HG03571 (cell line): ENCODE data around the gene S100A4.
"Not testable (repeated sequence)": the region's sequence is repeated elsewhere in the genome, so short reads cannot be mapped to it uniquely, and the experiment has no call there.

ENCODE experiments used
- ATAC-seq: cut with Tn5 transposase; IDR thresholded peaks from one replicate; pipeline ENCODE4 v1.9.1; 2021; ENCODE audit not compliant: unreplicated experiment

The S100A4 gene

DNA sequence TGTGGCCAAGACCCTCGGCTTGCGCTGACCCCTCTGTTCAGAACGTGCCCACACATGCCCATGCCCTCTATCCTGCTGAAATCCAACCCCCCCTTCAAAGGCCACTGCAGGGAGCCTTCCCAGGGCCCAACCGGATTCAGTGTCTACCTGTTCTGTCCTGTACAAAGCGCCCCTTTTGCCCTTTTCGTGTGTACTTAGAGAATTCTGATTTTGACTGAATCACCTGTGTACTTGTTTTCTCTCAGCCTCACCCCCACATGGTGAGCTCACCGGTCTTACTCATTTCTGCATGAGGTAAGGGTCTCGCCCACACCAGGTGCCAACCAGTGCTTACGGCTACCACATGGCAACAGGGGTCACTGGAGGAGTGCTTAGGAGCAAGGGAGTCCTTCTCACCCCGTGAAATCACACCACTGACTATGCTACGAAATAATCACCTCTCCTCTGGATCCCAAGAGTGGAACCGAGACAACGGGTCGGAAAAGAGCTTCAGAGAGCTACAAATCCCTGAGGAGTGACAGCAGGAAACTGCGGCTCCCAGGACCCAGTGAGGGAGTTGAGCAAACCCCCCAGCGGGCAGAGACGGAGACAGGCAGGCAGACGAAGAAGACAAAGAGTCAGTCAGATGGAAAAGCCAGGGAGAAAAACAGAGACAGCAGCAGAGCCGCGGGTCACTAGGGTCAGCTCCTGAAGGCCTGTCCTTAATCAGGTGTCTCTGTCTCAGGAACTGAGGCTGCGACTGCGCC is 22.2 kb upstream of the S100A4 start:
- no peak for ATAC-seq

DNA sequence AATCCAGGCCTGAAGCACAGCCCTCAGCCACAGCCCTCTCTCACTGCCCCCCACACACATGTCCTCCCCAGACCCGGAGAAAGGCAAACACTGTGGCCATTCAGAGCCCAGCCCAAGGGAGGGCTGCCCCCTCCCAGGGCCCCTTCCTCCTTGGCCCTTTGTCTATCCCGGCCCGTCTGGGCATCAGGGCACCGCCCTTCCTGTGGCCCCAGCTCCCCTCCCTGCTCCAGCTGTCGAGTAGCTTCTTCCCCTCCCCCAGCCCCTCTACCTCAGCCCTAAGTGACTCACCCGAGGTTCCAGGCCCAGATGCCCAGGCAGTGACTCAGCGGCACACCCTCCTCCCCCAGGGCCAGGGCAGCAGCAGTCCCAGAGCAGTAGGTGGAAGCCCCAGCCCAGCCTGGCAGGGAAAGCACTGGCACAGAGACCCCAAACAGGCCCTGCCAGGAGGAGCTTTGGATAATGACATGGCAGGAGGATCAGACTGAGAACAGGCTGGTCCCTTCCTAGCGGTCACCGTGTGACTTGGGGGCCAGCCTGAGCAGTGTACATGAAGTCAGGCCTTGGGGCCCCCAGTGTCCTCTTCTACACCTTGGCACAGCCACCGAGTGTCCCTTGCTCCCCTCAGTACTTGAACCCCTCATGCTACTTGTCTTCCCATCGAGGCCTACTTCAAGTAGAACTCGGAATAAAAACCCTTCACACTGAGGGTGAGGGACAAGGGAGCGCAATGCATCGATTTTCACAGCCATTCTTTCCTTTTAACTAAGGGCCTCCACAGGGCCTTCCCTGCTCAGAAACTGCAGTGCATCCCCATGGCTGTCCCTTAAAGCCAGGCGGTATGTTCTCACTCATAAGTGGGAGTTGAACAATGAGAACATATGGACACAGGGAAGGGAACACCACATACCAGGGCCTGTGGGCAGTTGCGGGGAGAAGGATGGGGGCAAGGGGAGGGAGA is 21.1 kb upstream of the S100A4 start:
- ATAC-seq, result no peak

DNA sequence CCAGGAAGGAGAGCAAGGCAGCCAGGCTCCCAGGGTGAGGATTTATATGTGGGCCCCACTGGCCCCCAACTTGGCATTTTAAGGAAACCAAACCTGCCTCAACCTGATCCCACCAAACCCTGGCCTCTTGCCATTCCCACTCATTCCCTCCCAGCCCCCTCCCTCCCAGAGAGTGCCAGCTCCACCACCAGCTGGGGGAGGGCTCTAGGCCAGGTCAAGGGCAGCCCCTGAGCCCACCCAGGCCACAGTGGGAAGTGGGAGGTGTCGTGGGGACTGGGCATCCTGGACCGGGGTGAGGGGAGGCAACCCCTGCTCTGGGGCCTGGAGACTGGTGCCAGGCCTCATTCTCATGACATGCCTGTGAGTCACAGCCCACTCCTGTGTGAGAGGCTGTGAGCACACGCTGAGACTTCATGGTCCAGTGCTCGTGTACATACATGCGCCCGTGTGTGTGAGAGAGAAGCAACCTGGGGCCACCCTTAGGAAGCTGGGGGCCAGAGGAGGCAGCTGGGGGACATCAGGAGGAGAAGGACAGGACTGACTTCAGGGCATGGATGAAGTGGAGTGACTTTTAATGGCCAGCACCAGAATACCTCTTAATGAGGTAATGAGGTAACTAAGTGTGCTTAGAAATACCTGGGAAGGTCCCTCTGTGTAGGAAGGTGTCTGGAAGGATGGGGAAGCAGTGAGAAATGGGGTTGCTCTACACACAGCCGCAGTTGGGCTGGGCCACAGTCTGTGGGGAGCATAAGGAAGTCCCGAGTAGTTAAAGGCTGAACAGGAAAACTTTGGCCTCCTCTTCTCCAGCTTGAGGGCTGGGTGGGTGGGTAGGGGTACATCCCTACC is 20.1 kb upstream of the S100A4 start, which contains the start of gene S100A2:
S100A2 (minus strand) TSS at position 316 of the 846 bp plus-strand sequence. CDS start 1,967 bp downstream, outside the sequence.
- no peak for ATAC-seq

DNA sequence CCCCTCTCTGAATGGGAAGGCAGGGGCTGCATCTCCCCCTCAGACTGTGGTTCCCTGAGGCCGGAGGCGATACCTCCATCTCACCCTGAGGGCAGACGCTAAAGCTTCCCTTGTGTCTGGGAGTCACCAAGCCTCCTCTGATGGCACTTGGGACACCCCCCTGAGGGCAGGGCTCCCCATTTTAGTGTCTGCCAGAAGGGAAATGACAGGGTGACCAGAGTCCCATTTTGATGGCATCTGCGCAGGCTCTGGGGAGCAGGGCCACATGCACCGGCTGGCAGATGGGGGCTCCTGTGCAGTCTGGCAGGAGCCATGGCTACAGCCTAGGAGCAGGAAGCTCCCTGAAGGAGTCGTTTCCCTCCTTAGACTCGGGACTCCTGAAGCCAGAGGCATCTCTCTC is 18.4 kb upstream of the S100A4 start:
- ATAC-seq, result no peak

DNA sequence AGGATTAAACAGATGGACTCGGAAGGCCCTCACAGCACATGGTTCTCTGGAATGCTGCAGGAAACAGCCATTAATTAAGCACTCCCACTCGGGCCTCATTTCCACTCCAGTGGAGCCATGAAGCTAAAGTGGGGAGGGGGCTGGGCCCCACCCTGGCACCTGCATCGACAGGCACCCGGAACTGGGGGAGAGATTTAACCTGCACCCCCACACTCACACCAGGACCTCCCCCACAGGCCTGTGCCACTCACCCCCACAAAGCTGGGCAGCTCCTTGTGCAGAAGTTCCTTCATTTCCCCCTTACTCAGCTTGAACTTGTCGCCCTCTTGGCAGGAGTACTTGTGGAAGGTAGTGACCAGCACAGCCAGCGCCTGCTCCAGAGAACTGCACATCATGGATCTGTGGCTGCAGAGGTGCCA is 17.9 kb upstream of the S100A4 start:
- no peak for ATAC-seq

DNA sequence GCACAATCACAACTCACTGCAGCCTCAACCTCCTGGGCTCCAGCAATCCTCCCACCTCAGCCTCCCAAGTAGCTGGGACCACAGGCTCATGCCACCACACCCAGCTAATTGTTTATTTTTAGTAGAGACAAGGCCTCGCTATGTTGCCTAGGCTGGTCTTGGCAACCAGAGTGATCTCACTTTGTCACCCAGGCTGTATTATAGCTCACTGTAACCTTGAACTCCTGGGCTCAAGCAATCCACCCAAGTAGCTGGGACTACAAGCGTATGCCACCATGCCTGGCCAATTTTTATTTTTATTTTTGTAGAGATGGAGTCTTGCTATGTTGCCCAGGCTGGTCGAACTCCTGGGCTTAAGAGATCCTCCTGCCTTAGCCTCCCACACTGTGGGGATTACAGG is 16.4 kb upstream of the S100A4 start:
- not testable (repeated sequence) for ATAC-seq

DNA sequence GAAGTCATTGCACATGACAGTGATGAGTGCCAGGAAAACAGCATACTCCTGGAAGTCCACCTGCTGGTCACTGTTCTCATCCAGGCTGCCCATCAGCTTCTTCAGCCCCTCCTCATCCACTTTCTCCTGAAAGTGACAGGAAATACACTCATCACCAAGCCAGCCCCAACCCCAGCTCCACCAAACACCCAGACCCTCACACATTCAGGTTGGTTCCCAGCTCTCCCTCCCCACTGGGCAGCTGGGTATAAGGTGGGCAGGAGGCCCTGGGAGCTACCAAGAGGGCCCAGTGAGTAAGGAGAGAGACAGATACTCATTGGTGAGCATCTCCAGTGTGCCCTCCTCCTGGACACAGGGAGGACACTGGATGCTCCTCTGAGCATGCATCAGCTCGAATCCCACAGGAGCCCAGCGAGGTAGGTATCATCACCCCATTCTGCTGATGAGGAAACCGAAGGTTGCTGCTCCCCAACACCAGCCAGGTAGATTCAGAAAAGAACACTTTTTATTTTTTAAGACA is 15.9 kb upstream of the S100A4 start:
- no peak for ATAC-seq

DNA sequence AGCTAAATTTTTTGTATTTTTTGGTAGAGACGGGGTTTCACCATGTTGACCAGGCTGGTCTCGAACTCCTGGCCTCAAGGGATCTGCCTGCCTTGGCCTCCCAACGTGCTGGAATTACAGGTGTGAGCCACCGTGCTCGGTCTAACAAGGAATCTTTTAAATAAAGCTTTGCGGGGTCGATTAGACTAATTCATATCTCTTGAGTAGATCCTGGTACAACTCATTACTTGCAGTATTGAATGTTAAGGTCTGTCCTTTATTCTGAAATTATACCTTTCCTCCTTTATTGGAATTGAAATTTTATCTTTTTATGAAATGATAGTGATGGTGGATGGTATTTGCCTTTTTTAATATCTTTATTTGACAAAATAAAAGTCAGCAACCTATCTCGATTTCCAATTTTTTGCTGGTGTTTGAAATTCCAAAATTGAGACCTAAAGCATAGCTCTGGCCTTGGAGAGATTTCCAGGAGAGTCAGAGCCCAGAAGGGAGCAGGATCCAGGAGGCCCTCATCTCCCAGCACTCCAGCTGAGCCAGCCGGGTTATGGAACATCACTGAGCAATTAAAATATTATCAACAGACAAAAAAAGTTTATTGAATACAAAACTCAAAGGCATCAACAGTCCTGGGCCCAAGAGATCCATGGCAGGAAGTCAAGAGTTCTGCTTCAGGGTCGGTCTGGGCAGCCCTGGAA is 15.3 kb upstream of the S100A4 start:
- no peak for ATAC-seq

DNA sequence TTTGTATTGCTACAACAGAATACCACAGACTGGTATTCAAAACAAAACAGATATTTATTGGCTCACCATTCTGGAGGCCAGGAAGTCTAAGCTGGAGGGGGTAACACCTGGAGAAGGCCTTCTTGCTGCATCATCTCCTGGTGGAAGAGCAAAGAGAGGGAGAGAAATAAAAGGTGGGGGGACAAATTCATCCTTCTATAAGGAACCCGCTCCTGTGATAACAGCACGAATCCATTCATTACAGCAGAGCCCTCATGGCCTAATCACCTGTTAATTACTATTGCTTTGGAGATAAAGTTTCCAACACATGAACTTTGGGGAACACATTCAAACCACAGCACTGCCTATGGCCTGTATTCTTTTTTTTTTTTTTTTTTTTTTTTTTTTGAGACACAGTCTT is 14.6 kb upstream of the S100A4 start:
- ATAC-seq, result no peak

DNA sequence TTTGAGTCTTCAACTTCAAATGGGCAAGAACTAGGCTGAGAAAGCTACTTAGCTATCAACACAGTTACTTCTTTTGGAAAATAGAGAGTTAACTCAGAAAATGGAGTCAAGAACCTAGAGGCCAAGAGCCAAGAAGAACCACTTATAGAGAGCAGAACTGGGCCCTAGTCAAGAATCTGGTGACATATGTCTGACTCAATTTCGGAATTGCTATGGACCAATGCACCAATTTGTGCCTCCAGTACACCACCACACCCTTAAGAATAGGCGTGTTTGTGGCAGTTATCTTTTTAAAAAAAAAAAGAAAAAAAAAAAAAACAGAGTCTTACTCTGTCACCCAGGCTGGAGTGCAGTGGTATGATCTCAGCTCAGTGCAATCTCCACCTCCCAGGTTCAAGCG is 12.3 kb upstream of the S100A4 start:
- ATAC-seq, result no peak

DNA sequence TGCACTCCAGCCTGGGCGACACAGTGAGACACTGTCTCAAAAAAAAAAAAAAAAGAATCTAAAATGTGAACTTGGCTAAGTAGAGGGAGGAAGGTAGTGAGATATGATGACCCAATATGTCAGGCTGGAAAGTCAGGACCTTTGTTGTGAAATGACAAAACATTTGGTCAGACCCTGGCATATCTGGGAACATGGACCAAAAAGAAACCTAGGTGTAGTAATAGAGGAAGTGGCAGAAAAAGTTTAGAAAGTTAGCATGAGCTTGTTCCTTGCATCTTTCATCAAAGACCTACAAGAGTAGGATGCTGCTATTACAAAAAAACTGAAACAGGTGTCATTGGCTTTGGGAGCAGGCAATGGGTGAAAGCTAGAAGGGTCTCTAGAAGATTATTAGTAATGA is 10.7 kb upstream of the S100A4 start:
- no peak for ATAC-seq

DNA sequence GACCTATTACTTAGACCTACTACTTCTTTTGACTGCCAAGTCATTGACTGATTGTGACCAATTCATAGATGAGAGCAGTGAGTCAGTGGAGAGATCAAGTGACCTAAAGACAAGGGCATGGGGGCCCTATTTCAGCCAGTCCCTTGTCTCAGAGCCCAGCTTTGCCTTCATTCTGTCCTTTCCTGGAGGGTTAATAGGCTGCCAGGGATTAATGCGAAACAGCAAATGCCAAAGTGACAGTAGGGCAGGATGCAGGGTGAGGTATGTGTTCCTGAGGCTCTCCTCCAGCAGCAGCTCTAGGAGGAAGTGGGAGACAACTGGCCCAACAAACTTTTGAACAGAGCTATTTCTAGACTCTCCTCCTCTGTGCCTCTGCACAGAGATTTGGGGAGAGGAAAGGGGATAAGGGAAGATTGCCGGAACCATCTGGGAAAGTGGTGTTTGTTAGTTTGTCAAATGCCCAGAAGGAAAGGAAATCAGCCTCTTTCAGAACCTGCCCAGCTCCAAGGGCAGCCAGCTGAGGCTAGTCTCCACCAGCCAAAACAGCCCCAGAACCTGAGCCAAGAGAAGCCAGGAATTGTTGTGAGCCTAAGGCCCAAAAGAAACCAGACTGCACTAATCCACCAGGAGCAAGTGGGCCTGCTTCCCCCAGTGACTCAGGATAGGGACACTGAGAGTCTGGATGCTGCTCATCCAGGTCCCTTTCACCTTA is 8.4 kb upstream of the S100A4 start:
- no peak for ATAC-seq

DNA sequence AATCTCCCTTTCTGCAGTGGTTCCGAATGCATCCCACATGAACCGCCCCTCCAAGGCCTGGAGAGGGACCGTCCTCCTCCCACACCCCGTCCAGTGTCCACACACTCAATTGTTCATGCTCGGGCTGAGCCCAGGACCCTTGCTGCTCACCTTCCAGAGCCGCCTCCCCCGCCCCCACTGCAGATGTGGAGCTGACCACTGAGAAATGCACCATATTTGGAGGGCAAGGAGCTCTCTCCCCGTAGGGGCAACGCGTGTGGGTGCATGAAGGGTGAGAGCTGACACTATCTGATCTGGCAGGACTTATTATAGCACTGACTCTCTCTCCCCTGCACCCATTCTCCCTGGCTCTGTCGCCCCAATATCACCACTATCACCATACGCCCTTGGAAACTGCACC is 7.5 kb upstream of the S100A4 start:
- no peak for ATAC-seq

DNA sequence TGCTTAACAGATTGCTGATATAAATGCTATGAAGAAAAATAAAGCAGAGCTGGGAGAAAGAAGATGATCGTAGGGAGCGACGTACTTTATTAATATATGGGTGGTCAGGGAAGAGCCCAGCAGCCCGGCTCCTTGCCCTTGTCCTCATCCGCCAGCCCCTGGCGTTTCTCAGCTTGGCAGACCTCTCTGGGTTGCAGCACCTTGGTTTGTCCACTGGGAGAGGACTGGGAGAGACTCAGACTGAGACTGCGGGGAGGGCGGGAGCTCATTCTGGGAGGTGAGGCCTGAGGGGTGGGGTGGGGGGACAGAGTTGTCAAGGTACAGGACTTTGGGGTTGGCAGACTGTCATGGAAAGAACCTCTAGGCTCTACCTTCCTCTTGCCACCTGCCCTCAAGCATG is 6.7 kb upstream of the S100A4 start:
- no peak for ATAC-seq

DNA sequence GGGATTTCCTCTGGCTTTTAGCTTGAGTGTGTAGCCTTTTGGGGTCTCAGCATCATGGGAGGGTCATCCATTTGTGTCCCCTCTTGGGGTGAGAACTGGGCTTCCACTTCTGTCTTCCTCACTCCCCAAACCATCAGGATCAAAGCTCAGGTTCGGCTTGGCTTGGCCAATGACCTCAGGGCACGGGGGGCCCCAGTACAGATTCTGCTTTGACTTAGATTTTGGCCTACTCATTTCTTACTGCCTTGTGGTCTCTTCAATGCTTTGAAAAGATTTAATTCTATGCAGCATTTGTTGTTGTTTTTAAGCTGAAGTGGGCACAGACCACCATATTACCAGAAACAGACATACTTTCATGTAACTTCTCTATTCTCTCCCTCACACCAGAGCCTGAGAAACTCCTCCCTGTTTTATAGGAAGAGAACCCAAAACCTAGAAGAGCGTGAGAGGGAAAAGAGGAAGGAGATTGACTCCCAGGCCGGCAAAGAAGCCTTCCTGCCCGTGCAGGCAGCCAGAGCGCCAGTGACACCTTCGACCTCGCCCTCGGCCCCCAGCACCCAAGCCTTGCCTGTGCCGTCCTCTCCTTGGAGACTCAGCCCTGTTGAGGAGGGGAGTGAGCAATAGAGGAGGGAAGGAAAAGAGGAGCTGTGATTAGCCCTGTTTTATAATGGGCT is 5.4 kb upstream of the S100A4 start:
- ATAC-seq, result no peak

DNA sequence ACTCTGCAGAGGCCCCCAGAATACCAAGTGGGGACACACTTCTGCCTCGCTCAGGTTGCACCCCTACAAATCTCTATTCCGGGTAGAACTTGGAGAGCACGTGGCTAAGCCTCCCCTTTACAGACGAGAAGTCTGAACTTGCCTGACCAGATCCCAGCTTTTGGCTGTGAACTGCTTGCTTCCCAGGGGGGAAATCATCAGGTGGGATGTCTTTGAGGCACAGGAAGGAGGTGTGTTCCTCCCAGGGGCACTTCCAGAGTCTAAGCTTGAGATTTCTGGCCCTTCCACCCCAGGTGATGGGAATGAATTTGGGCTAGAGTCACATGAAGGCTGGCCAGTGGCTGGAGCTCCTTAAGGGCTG is 4.8 kb upstream of the S100A4 start:
- no peak for ATAC-seq

DNA sequence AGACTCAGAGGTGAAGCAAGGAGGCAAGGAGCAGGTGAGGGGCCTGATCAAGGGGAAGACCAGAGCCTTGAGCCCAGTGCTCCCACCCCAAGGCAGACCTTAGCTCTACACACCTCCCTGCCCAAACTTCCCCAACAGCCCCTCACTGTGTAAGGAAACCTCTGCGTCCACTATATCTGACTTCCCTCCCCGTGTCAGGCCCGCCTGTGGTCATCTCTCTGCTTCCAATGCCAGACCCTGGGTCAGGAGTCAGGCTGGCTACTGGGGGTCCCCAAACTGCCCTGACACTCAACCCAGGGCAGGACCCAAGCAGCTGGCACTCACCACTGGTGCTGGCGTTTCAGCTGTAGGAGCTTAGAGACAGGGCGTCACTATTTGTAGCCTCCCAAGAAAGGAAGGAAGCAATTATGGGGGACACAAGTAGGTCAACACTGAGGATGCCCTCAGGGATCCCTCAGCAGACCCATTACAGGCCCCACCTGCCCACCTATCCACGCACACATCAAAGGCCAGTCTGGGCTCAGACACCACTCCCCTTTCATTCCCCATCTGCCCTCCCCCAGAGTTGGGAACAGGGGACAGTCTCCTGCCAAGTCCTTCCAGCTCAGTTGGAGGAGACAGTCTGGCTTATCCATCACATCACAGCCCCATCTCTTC is 4.3 kb upstream of the S100A4 start:
- no peak for ATAC-seq
